ENCODE data around the gene FAM204A.
A peak's percentile ranks its signal among the peaks of the same experiment; 100 is the strongest.

Gene FAM204A

GRCh38 chr10:118330295-118331076, 11.6 kb downstream of the FAM204A start:
- no peak for DNase-seq

GRCh38 chr10:118324140-118324539, 18.0 kb downstream of the FAM204A start:
- DNase-seq: no peak

- DNase-seq: no peak
These were observed 20.2 kb downstream of the FAM204A start for GRCh38 chr10:118321724-118322575.

- DNase-seq: no peak
These were observed 26.5 kb downstream of the FAM204A start for GRCh38 chr10:118315629-118316028.

- no peak for DNase-seq
These were observed 27.2 kb downstream of the FAM204A start for GRCh38 chr10:118314882-118315281.

GRCh38 chr10:118311505-118311904, 30.6 kb downstream of the FAM204A start:
- DNase-seq: no peak

GRCh38 chr10:118310822-118311221, 31.3 kb downstream of the FAM204A start:
- no peak for DNase-seq

GRCh38 chr10:118309911-118310310, 32.2 kb downstream of the FAM204A start:
- DNase-seq: no peak

GRCh38 chr10:118308664-118309063, 33.5 kb downstream of the FAM204A start:
- no peak for DNase-seq

- no peak for DNase-seq
These were observed 34.3 kb downstream of the FAM204A start for GRCh38 chr10:118307859-118308258.

- no peak for DNase-seq
These were observed 34.9 kb downstream of the FAM204A start for GRCh38 chr10:118307220-118307619.

- peak; percentile 21 for DNase-seq
These were observed 36.4 kb downstream of the FAM204A start for GRCh38 chr10:118305730-118306129.

GRCh38 chr10:118304521-118304920, 37.6 kb downstream of the FAM204A start:
- no peak for DNase-seq

- no peak for DNase-seq
These were observed 40.9 kb downstream of the FAM204A start for GRCh38 chr10:118301211-118301610.

- DNase-seq: no peak
These were observed 41.8 kb downstream of the FAM204A start for GRCh38 chr10:118300320-118300719.

GRCh38 chr10:118298787-118299186, 43.3 kb downstream of the FAM204A start:
- DNase-seq: no peak

GRCh38 chr10:118291122-118291521, 51.0 kb downstream of the FAM204A start:
- DNase-seq: no peak

- DNase-seq: no peak
These were observed 51.6 kb downstream of the FAM204A start for GRCh38 chr10:118290471-118290995.

GRCh38 chr10:118287076-118287806, 54.9 kb downstream of the FAM204A start:
- DNase-seq: no peak

- no peak for DNase-seq
These were observed 55.9 kb downstream of the FAM204A start for GRCh38 chr10:118286051-118286838.

GRCh38 chr10:118282670-118283069, 59.5 kb downstream of the FAM204A start:
- no peak for DNase-seq

GRCh38 chr10:118278649-118279048, 63.5 kb downstream of the FAM204A start:
- no peak for DNase-seq

All from NCI-H1417 treated with DMSO at 0.1 percent for 48 hours (cell line).